HG03521 (cell line): ENCODE measurements around the gene TIAM2.
"Not testable (repeated sequence)": the region's sequence is repeated elsewhere in the genome, so short reads cannot be mapped to it uniquely, and the experiment has no call there.

ENCODE experiments used
- ATAC-seq: cut with Tn5 transposase; IDR thresholded peaks from one replicate; pipeline ENCODE4 v1.9.1; 2021; ENCODE audit warnings: mild to moderate bottlenecking, moderate library complexity; ENCODE audit not compliant: unreplicated experiment

The TIAM2 gene

DNA sequence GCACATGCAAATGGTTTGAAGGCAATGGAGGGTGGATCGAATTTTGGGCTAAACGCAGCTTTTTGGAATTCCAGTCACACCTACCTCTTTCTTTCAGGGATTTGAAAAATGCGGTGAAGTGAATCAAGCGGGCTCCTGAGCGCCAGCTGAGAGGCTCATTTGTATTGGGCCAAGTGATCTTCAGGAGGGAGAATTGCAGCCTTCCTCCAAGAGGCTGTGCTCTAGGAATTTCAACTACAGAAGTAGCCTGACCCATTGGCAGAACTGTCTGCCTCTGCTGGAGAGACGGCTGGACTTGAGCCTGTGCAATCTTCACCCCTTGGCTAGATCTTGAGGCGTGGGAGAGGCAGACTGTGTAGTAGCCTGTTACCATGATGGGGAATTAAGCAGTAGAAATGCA lies 5.7 kb upstream of the TIAM2 start:
- ATAC-seq = no peak

DNA sequence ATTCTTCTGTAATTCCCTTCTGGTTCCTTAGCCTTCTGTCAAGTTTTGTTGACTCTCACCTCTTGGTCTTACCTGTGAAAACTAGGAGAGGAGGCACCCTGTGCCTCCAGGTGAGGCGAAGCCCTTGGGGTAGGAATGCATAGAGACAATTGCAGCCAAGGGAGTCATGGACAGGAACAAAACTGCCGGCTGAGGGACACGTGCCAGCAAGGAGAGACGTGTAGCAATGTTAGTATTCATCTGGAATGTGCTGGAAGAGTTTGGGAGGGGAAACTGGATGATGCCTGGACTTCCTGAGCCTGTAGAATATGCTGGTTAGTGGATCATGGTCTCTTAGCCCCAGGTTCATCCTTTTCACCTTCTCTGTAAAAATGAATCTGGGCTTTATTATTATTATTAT lies 3.9 kb upstream of the TIAM2 start:
- no peak for ATAC-seq

DNA sequence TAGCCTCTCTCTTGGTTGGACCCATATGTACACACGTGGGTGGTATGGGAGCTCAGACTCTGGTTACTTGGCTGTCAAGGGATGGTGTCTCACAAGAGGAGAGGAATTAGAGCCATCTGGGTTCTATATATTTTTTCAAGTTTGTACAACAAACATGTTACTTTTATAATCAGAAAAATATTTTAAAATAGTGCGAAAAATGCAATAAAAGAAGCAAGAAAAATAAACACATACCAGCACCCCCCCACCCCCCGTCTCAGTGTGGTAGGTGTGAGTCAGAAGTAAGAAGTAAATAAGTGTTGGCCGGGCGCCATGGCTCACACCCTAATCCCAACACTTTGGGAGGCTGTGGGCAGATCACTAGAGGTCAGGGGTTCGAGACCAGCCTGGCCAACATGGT lies 2.1 kb upstream of the TIAM2 start:
- no peak for ATAC-seq

- no peak for ATAC-seq
Observed at GRCh38 chr6:154993710-154994109, 1.4 kb upstream of the TIAM2 start.

DNA sequence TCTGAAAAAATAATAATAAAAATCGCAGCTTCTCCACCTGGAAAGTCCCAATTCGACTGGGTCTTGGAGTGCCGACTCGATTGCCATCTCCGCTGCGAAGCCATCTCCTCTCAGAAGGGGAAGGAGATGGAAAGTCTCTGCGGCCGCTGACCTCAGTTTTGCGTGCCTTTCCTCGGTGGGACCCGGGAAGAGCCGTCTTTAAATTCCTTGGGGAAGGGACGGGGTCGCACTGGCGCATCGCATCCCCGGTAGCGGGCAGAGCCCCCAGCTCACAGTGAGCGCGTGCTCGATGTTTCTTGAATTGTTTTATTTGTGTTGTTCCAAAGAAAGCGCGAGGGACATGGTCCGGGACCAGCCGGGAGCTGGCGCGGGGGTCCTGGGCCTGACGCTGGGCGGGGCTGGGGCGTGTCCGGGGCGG lies 270 bp upstream of the TIAM2 start:
- ATAC-seq = no peak

GRCh38 chr6:154996016-154996590 lies 988 bp downstream of the TIAM2 start:
- no peak for ATAC-seq

GRCh38 chr6:154996841-154997311 lies 1.8 kb downstream of the TIAM2 start:
- no peak for ATAC-seq

DNA sequence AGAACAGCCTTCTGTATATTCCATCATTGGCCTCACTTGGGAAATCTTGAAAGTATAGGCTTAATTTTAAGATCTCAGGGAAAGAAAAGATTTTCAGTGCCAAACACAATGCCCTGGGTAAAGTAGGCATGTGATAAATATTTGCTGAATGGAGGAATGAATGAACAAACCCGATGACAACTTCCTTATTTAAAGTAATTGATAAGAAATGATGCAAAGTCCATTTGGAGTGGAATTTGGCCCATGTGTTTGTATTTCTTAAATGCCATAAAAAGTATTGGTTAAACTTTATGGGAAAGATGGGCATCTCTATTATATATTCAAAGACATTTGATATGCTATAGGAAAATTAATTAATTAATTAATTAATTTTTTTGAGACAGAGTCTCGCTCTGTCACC lies 3.7 kb downstream of the TIAM2 start:
- ATAC-seq = no peak

DNA sequence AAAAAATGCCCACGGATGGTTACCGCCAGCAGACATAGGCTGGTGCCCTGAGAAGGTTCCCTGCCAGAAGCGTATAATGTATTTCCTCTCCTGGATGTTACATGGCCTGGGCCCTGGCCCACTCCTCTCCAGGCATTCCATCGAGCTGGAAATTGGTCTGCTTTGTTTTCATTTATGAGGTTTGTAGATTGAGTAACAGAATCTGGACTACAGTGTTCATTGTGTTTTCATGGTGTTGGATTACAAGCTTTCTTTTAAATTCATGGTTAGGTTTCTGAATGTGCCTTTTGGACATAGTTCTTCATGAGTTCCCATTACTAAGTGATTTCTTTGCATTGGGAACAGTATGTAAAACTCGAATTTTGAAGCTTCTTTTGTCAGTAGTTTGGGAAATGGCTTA lies 6.4 kb downstream of the TIAM2 start:
- no peak for ATAC-seq

DNA sequence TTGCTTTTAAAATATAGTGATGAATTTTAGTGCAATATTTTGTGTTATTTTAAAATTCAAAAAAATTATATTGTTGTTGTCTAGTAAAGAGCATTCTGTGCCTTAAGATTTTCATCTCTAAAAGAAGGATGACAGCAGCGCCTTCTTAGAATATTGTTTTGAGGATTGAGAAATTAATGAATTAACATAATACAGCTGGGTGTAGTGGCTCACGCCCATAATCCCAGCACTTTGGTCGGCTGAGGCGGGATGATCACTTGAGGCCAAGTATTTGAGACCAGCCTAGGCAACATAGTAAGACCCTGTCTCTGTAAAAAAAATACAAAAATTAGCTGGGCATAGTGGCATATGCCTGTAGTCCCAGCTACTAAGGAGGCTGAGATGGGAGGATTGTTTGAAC lies 6.8 kb downstream of the TIAM2 start:
- no peak for ATAC-seq

DNA sequence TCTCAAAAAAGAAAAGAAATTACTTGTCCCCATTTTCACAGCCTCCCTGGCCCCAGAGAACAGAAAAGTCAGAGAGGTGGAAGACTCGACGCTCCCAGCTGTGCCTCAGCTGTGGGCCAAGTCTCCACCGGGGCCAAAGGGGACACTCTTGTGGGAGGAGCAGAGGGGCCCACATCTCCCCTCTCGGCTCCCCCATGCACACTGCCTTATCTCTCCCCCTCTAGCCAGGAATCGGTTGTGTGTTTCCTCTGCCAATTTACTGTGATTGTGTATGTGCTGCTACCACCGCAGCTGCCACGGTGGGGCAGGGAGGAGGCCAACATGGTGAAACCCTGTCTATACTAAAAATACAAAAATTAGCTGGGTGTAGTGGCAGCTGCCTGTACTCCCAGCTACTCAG lies 8.4 kb downstream of the TIAM2 start:
- no peak for ATAC-seq

- no peak for ATAC-seq
Observed at GRCh38 chr6:155004017-155004416, 8.9 kb downstream of the TIAM2 start.

DNA sequence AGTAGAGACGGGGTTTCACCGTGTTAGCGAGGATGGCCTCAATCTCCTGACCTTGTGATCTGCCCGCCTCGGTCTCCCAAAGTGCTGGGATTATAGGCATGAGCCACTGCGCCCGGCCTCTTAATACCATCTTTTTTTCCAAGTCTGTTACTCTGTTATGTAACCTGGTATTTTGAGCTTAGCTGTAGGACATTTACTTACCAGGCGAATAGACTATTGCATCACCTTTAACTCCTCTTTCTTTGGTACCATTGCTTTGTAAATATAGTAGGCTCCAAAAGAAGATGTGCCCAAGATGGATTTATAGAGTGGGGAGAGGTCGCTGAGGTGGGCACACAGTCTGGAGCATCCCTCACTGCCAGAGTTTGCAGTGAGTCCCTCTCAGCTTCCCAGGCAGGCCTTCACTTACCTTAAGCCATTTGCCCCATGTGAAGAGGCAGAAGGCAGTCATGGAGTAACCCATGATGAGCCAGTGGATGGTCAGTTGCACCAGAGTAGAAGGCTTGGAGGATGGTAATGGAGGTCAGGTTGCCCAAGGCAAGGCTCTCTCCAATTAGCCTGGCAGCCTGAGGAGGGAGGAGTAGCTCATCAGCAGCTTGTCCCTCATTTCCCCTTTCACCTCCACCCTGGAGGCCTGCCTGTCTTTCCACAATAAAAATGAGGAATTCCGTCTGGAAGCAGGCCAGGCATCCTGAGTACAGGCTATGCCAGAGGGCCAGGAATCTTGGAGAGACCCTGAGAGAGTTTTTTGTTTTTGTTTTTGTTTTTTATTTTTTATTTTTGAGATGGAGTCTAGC lies 9.7 kb downstream of the TIAM2 start:
- no peak for ATAC-seq

GRCh38 chr6:155008625-155009024 lies 13.5 kb downstream of the TIAM2 start:
- ATAC-seq = no peak

GRCh38 chr6:155010940-155011339 lies 15.8 kb downstream of the TIAM2 start:
- ATAC-seq = no peak

- no peak for ATAC-seq
Observed at GRCh38 chr6:155011809-155012291, 16.7 kb downstream of the TIAM2 start.

DNA sequence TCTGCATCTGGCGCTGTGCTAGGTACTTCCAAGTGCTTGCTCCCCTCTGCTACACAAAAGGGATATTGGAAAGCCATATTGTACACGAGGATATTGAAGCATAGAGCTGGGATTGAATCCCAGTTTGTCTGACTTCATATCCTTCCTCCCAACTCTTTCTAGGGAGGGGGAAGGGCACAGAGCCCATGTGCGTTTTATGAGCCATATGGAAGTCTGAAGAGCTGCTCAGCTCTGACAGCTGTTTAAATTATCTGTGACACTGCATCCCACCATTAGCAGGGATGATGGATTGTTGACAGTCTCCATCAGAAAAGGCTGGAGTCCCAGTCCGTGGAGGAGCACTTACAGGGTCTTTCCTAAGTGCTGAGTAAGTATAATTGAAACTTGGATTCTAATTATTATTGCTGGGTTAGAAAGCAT lies 18.4 kb downstream of the TIAM2 start:
- ATAC-seq = no peak

GRCh38 chr6:155014137-155014536 lies 19.0 kb downstream of the TIAM2 start:
- ATAC-seq = no peak

DNA sequence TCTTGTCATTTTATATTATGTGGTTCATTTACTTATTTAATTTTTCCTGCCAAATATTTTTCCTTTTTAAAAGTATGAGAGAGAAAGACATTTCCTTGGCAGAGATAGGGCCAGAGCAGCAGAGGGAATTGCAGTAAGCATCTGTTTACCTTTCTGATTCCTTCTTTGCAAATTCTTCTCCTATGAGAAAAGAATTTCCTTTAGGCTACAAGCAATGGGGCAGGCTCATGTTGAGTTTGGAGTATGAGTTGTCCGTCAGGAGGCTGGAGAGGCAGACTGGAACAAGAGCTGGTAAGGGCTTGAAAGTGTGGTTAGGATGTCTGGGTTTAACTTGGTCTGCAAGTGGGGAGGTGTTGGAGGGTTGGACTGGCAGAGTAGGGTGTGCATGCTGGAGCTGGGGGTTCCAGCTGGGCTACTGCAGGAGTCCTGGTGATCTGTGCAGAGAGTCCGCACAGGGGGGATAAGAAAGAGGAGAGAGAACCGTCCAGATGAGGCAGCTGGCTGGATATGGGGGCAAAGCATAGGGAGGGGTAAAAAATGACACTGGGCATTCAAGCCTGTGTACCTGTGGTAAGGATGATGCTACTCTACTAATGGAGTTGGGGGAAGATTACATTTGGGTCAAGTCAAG lies 19.7 kb downstream of the TIAM2 start:
- ATAC-seq = no peak

DNA sequence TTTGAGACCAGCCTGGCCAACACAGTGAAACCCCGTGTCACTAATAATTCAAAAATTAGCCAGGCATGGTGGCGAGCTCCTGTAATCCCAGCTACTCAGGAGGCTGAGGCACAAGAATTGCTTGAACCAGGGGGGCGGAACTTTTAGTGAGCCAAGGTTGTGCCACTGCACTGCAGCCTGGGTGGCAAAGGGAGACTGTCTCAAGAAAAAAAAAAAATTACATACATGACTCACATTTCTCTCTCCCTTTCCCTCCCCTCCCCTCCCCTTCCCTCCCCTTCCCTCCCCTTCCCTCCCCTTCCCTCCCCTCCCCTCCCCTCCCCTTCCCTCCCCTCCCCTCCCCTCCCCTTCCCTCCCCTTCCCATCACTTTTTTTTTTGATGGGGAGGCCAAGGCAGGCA lies 23.3 kb downstream of the TIAM2 start:
- ATAC-seq = not testable (repeated sequence)

DNA sequence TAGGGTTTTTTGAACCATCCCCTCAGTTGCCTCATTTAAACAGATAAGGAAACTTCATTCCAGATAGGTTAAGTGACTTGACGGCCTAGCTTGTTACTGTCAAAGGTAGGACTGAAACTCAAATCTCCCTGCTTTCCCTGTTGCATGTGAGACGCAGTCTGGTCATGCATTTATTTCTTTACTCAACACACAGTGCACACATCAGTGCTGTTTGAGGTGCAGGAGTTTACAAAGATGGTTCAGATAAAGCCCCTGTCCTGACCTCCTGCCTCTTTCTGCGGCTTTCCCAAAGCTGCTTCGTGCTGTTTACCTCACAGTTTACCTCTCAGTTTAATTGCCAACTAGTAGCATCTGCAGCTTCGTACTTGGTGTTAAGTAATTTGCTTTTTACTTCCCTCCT lies 26.6 kb downstream of the TIAM2 start:
- ATAC-seq = no peak

GRCh38 chr6:155022721-155023120 lies 27.6 kb downstream of the TIAM2 start:
- no peak for ATAC-seq
